Measurements from ENCODE around the gene TNNI3.
"Not testable (repeated sequence)": the region's sequence is repeated elsewhere in the genome, so short reads cannot be mapped to it uniquely, and the experiment has no call there.

The TNNI3 gene

DNA sequence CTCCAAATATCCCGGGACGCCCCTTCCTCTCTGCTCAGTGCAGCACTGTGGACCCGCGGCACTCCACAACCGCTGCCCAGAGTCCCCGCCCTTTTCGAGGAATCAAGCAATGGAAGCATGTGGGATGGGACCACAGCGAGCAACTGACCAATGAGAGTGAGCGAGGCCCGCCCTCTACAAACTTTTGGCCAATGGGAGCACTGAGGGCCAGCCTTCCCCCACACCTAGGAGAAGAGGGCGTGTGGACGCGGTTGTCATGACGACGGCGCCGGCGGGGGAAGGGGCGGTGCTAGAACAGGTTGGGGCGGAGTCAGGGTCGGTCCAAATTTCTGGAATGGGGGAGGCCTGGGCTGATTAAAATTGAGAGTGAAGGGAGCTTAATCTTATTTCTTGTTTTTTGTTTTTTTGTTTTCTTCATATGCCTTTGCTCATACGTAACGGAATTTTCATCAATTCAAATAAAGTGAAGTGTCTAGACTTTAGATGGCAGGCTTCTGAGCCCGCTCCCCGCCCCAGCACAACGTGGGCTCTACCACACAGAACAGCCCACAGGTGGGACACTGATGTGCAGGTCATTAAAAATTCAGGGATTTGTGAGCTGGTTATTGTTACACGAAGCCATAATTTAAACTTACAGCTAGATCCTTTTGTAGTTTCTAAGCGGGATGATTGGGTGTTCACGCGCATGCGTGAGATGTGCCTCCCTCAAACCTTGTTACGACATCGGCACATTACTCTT, 9.2 kb upstream of the TNNI3 start, which contains the start of gene DNAAF3:
Gene DNAAF3, minus strand, starts transcription at position 84 of the 739 bp plus-strand sequence. CDS start 200 bp downstream, outside the sequence.
- Histone ChIP-seq H3K36me3 (ENCODE audit: control insufficient read depth, insufficient read depth, low read length) (no peaks in the 10 kb centered on the region), H3K9ac (ENCODE audit: low read length) (no peak within 1 kb of the TSS), H3K4me3 (ENCODE audit: low read length) (peak within 1 kb of the TSS; percentile 34), H3K9me3 (ENCODE audit: control insufficient read depth, low read length) (no peaks in the 10 kb centered on the region), H3K4me1 (ENCODE audit: control insufficient read depth, insufficient read depth, low read length) (peaks cover 7% of the 10 kb centered on the region), H3K27me3 (ENCODE audit: control insufficient read depth, insufficient read depth, low read length) (peaks cover 27% of the 10 kb centered on the region)

DNA sequence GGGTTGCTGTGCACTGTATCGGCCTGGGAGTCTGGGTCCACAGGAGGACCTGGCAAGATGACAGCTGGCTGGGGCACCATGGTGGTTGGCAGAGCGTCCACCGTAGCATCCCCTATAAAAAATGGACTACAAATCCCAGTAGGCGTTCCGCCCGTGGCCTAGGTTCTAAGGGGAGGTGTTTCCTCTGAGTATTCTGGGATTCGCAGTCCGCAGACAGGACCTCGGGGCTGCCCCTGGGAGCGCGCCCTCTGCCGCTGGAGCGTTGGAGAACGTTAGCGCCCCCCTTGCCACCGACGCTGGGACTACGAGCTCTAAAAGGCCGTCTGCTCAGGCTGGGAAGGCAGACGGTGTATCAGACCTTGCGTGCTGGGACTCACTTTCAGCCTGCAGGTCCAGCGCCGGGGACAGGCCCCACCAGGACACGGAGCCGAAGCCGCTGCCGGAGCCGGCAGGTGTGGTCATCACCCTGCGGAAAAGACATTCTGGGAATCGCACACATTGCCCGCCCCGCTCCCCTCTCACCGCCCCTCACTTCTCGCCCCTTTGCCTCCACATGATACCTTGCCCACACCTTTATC, 8.5 kb upstream of the TNNI3 start:
- Histone ChIP-seq H3K4me1 (ENCODE audit: control insufficient read depth, insufficient read depth, low read length) (peaks cover 7% of the 10 kb centered on the region), H3K4me3 (ENCODE audit: low read length) (peak overlapping the region; percentile 34), H3K9ac (ENCODE audit: low read length) (no peak overlapping the region), H3K9me3 (ENCODE audit: control insufficient read depth, low read length) (no peaks in the 10 kb centered on the region), H3K36me3 (ENCODE audit: control insufficient read depth, insufficient read depth, low read length) (no peaks in the 10 kb centered on the region), H3K27me3 (ENCODE audit: control insufficient read depth, insufficient read depth, low read length) (peaks cover 27% of the 10 kb centered on the region)

DNA sequence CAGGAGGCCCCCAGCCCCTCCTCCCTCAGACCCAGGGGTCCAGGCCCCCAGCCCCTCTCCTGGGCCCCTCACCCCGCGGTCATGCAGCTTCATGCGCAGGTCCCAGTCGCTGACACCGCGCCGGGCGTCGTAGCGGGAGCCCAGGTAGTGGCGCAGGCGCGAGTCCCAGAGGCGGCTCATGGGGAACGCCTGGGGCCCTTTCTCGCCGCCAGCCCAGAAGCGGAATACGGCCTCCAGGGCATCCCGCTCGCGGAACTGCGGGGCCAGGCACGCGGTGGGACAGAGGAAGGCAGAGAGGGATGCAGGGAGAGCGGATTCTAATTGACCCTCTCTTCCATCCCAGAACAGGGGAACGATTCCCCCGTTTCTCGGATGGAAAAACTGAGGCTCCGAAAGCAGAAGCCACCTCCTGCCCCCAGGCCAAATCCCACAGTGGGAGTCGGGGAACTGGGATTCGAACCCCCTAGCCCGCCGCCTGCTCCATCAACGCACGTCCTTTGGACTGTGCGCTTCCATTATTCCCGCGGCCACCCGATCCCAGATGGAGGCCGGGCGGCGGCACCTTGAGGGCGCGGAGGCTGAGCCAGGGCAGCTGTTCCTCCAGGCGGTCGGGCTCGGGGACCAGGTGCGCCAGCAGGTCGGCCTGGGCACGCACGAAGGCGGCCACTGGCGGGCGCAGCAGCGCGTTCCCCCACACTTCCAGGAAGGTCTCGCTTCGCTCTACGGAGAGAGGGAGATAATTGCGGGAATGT, 4.2 kb upstream of the TNNI3 start:
- Histone ChIP-seq H3K27me3 (ENCODE audit: control insufficient read depth, insufficient read depth, low read length) (peaks cover 48% of the 10 kb centered on the region), H3K4me3 (ENCODE audit: low read length) (no peak overlapping the region), H3K36me3 (ENCODE audit: control insufficient read depth, insufficient read depth, low read length) (no peaks in the 10 kb centered on the region), H3K9me3 (ENCODE audit: control insufficient read depth, low read length) (no peaks in the 10 kb centered on the region), H3K9ac (ENCODE audit: low read length) (no peak overlapping the region), H3K4me1 (ENCODE audit: control insufficient read depth, insufficient read depth, low read length) (peaks cover 8% of the 10 kb centered on the region)

DNA sequence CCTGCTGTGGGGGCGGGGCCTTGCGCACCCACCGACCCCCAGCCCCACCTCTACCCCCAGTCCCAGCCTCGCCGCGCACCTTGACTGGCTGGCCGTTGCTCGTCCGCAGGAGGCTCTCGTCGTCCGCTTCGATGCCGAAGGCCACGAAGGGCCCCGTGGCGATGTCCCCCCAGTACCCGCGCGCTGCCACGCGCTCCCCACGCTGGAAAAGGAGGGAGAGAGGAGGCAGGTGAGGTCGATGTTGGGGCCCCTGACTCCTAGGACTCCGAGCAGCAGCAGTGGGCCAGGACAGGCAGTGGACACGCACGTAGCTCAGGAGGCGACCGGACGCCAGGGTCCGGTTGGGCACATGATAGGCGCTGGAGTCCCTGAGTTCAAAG, 3.4 kb upstream of the TNNI3 start:
- Histone ChIP-seq H3K36me3 (ENCODE audit: control insufficient read depth, insufficient read depth, low read length) (no peaks in the 10 kb centered on the region), H3K27me3 (ENCODE audit: control insufficient read depth, insufficient read depth, low read length) (peaks cover 54% of the 10 kb centered on the region), H3K9me3 (ENCODE audit: control insufficient read depth, low read length) (no peaks in the 10 kb centered on the region), H3K4me3 (ENCODE audit: low read length) (no peak overlapping the region), H3K4me1 (ENCODE audit: control insufficient read depth, insufficient read depth, low read length) (peaks cover 13% of the 10 kb centered on the region), H3K9ac (ENCODE audit: low read length) (no peak overlapping the region)

DNA sequence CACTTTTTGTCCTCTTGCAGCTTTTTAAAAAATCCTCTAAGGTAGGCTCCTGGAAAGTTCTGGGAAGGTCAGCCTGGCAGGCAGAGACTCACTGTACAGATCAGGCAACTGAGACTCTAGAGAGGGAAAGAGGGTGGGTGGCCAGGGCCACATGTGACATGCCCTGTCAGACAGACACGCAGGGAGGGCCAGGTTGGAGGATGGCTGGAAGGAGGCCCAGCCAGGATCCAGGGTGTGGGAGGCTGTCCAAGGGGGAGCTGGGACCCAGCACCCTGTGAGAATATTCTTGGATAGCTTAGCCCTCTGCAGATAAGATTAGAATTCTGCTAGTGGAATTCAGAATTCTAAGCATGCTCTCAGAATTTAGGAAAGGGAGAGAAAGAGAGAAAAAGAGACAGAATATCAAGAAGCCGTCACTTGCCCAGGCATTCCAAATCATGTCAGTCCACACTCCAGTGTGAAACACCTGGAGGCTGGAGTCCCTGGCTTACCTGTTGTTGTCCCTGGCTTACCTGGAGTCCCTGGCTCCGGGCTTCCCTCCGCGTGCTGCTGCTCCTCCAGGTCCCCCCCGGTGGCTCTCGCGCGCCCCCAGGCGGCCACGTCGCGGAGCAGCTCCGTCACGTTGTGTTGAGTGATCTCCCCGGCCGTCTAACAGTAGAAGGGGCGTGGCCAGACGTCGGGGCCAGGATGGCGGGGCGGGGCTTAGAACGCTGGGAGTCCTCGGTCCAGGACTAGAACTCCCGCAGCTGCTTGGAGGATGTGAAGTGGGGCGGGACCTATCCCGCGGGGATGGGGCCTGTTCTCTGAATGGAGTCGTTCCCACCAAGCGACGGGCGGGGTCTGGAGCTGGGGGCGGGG, 2.8 kb upstream of the TNNI3 start:
- no peaks in the 10 kb centered on the region for H3K9me3 ChIP-seq (ENCODE audit: control insufficient read depth, low read length)
- H3K27me3 ChIP-seq (ENCODE audit: control insufficient read depth, insufficient read depth, low read length), result peaks cover 54% of the 10 kb centered on the region
- H3K9ac ChIP-seq (ENCODE audit: low read length), result no peak overlapping the region
- no peaks in the 10 kb centered on the region for H3K36me3 ChIP-seq (ENCODE audit: control insufficient read depth, insufficient read depth, low read length)
- no peak overlapping the region for H3K4me3 ChIP-seq (ENCODE audit: low read length)
- H3K4me1 ChIP-seq (ENCODE audit: control insufficient read depth, insufficient read depth, low read length), result peaks cover 13% of the 10 kb centered on the region

DNA sequence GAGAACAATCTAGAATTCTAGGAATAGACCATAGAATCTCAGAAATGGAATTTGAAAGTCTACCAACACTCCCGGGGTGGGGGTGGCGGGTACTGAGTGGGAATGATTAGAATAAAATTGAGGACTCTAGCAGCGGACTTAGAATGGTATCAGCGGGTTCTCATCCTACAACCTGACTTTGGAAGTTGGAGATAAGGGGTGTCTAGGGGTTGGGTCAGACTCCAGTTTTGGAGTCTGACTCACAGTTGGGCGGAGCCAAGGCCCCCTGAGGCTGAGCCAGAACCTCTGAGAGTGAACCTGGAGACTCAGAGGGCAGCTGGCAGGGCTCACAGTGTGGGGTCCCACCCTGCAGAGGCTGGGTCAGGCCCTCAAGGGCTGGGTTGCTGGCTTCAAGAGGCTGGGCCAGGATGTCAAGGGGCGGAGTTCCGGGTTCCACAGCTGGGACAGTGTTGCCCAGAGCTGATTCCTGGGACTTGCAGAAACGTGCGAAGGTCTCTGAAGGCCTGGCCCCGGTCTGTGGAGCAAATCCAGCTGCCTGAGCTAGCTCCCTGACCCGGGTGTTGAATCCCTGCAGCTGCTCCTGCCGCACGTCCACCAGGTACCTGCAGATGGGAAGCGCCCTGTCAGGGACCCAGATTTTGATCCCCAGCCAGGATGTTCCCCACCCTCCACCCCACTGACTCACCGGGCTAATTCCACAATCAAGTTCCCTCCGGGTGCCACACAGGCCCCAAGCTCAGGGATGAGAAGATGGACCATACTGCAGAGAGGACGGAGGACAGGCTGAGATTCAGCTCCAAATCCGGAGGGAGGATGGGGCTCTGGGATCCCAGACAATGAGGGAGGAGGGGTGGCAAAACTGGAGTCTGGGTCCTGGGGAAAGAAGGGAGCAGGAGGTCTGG, 1.6 kb upstream of the TNNI3 start:
- no peak overlapping the region for H3K9ac ChIP-seq (ENCODE audit: low read length)
- no peaks in the 10 kb centered on the region for H3K9me3 ChIP-seq (ENCODE audit: control insufficient read depth, low read length)
- peaks cover 13% of the 10 kb centered on the region for H3K4me1 ChIP-seq (ENCODE audit: control insufficient read depth, insufficient read depth, low read length)
- H3K4me3 ChIP-seq (ENCODE audit: low read length), result no peak overlapping the region
- no peaks in the 10 kb centered on the region for H3K36me3 ChIP-seq (ENCODE audit: control insufficient read depth, insufficient read depth, low read length)
- H3K27me3 ChIP-seq (ENCODE audit: control insufficient read depth, insufficient read depth, low read length), result peaks cover 51% of the 10 kb centered on the region

DNA sequence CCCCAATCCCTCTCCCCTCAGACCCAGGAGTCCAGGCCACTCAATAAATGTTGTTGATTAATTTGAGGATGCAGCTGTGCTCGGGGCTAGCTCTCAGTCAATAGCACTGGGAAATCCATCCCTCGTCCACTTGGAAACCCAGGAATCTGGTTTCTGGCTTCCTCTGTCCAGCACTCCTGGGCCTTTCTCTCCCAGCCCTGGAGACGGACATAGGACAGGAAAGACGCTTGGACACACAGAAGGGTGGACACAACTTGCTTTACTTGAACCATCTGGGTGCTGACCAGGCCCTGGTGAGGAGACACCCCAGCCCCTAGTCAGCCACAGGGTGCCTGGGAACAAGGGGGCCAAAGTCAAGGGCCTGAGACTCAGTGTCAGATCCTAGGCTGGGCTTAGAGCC, 891 bp upstream of the TNNI3 start:
- H3K9ac ChIP-seq (ENCODE audit: low read length), result no peak overlapping the region
- H3K4me1 ChIP-seq (ENCODE audit: control insufficient read depth, insufficient read depth, low read length), result peaks cover 13% of the 10 kb centered on the region
- peaks cover 51% of the 10 kb centered on the region for H3K27me3 ChIP-seq (ENCODE audit: control insufficient read depth, insufficient read depth, low read length)
- no peak overlapping the region for H3K4me3 ChIP-seq (ENCODE audit: low read length)
- H3K9me3 ChIP-seq (ENCODE audit: control insufficient read depth, low read length), result no peaks in the 10 kb centered on the region
- H3K36me3 ChIP-seq (ENCODE audit: control insufficient read depth, insufficient read depth, low read length), result no peaks in the 10 kb centered on the region

DNA sequence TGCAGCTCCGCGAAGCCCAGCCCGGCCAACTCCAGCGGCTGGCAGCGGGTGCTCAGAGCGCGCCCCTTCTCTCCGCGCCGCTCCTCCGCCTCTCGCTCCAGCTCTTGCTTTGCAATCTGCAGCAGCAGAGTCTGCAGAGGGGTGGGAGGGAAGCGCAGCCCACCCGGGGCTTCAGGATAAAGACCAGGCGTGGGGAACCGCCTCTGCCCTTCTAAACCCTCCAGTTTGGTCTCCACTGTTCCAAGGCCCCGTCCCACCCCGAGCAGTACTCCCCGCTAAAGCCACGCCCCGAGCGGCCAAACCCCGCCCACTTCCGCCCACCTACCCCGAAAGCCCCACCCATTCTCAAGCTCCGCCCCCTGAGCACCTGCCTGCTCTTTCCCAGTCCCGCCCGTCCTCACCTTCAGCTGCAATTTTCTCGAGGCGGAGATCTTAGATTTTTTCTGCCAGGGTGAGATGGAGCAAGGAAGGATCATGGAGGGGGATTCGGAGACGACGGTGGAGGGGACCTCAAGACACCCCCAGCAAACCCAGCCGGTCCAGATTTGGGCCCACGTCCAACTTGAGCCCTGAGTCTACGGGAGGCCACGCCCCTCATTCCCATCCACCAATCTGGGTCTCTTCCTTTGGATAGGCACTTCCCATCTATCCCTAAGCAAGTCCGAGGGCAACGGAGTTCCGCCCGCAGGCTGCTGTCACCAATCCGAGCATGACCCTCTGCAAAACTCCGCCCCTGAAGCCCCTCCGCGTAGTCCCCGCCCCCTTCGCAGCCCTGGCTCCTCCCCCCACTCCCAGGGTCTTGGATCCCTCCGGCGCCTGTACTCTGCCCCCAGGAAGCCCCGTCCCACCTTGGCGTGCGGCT, 1.1 kb downstream of the TNNI3 start:
- H3K27me3 ChIP-seq (ENCODE audit: control insufficient read depth, insufficient read depth, low read length), result peaks cover 43% of the 10 kb centered on the region

DNA sequence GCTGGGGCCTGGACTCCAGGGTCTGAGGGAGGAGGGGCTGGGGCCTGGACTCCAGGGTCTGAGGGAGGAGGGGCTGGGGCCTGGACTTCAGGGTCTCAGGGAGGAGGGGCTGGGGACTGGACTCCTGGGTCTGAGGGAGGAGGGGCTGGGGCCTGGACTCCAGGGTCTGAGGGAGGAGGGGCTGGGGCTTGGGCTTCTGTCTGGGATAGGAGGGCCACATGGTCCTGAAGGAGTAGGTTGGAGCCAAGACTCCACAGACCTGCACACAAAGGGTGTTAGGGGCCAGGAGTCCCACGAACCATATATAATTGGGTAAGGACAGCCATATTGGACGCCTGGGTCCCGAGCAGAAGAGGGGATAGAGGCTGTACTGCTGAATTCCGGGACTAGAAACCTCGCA, 1.7 kb downstream of the TNNI3 start:
- not testable (repeated sequence) for H3K36me3 ChIP-seq (ENCODE audit: control insufficient read depth, insufficient read depth, low read length); H3K9me3 ChIP-seq (ENCODE audit: control insufficient read depth, low read length); H3K9ac ChIP-seq (ENCODE audit: low read length); H3K4me3 ChIP-seq (ENCODE audit: low read length)
- H3K27me3 ChIP-seq (ENCODE audit: control insufficient read depth, insufficient read depth, low read length), result peaks cover 39% of the 10 kb centered on the region
- peaks cover 13% of the 10 kb centered on the region for H3K4me1 ChIP-seq (ENCODE audit: control insufficient read depth, insufficient read depth, low read length)

More for the DNA sequence above, 1.1 kb downstream of the TNNI3 start:
- H3K36me3 ChIP-seq (ENCODE audit: control insufficient read depth, insufficient read depth, low read length), result no peaks in the 10 kb centered on the region
- H3K4me1 ChIP-seq (ENCODE audit: control insufficient read depth, insufficient read depth, low read length), result peaks cover 13% of the 10 kb centered on the region
- no peaks in the 10 kb centered on the region for H3K9me3 ChIP-seq (ENCODE audit: control insufficient read depth, low read length)
- no peak overlapping the region for H3K4me3 ChIP-seq (ENCODE audit: low read length)
- H3K9ac ChIP-seq (ENCODE audit: low read length), result no peak overlapping the region

DNA sequence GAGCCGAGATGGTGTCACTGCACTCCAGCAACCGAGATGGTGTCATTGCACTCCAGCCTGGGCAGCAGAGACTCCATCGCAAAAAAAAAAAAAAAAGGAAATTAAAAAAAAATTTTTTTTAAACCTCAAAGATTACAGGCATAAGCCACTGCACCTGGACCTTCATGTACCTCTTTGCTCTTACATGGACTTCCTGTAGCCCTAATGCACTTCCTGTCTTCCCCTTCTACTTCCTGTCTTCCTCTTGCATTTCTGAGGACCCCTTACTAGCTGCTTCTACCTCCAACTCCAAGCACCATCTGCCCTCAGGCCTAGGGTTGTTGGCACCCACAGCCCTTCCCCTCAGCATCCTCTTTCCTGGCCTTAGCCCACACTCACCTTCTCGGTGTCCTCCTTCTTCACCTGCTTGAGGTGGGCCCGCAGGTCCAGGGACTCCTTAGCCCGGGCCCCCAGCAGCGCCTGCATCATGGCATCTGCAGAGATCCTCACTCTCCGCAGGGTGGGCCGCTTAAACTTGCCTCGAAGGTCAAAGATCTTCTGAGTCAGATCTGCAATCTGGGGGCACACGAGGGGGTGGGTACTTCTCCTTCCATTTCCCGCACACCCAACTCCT, 3.8 kb downstream of the TNNI3 start:
- Histone ChIP-seq H3K27me3 (ENCODE audit: control insufficient read depth, insufficient read depth, low read length) (peaks cover 40% of the 10 kb centered on the region), H3K4me3 (ENCODE audit: low read length) (no peak overlapping the region), H3K36me3 (ENCODE audit: control insufficient read depth, insufficient read depth, low read length) (no peaks in the 10 kb centered on the region)

More for the DNA sequence above, 3.8 kb downstream of the TNNI3 start:
- Histone ChIP-seq H3K9ac (ENCODE audit: low read length) (no peak overlapping the region), H3K4me1 (ENCODE audit: control insufficient read depth, insufficient read depth, low read length) (peaks cover 6% of the 10 kb centered on the region), H3K9me3 (ENCODE audit: control insufficient read depth, low read length) (no peaks in the 10 kb centered on the region)
